ENCODE data around the gene CFAP44.

GRCh38 chr3:113428581-113428980 is 12.7 kb downstream of the CFAP44 start:
- TF ChIP-seq CTCF (IDR thresholded peaks at IDR 0.05) (no peak), POLR2A (IDR thresholded peaks at IDR 0.05) (no peak)

Data from Peyer's patch (tissue), 4 donors.